MM.1S (cell line): ENCODE measurements around the gene POGK.

Source experiments
- CTCF ChIP-seq: fragments of 300-600 bp; sonication (generic); IDR thresholded peaks from 2 replicates; pipeline ENCODE4 v1.5.1; 2016; ENCODE audit warnings: antibody characterized with exemption, low read length, mixed read lengths
- EZH2 ChIP-seq: fragments of 300-600 bp; sonication (generic); optimal IDR thresholded peaks from 2 replicates; pipeline ENCODE3; 2017; ENCODE audit warnings: low read depth, mild to moderate bottlenecking, antibody characterized with exemption, low read length, mixed read lengths
- EZH2phosphoT487 ChIP-seq: fragments of 300-600 bp; sonication (generic); IDR thresholded peaks from 2 replicates; pipeline ENCODE4 v1.6.1; 2018; ENCODE audit warnings: antibody characterized with exemption, low read length

- TF ChIP-seq CTCF (no peak), EZH2phosphoT487 (no peak), EZH2 (no peak)
These were observed 8.9 kb downstream of the POGK start for GRCh38 chr1:166848193-166848592.
